Measurements from ENCODE around the gene PRDM2. TPM values are rescaled to one million over a fixed set of nuclear protein-coding genes. Genes with fewer than 3 reads are reported as not detected.

The PRDM2 gene
- total RNA-seq, 1 experiment from 2014 or later = 12.2 TPM

DNA sequence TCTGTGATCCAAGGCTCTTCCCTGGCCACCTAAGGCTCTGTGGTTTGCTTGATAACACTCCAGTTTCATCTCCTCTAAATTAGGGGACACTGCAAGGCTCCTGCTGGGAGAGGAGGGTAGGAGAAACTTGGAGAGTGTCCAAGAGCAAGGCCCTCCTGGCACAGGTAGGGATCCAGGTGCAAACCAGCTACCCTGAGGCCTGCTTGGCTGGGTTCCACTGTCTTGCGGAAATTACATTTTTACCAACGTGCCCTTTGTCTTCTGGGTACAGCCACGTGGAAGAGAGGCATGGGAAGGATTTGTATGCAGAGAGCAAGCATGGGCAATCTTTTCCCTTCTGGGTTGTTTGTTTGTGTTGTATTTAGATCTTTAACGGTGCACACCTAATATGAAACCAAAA lies 132.5 kb downstream of the PRDM2 start:
- DNase-seq (ENCODE audit: low read depth) = no peak

DNA sequence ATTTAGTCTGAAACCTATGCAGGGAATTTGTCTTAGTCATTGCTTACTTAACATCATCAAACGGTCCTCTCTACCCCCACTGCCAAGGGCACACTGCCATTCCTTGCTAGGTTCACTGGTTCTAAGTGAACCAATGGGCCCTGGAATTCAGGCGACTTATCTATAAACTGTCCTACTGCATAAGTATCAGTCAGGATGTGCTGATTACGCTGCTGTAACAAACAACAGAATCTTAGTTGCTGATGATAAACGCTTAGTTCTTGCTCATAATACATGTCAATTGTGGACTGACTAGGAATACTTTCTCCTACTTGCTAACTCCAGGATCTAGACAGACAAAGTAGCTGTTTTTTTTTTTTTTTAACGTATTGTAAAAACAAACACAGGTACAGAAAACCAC lies 136.1 kb downstream of the PRDM2 start:
- DNase-seq (ENCODE audit: low read depth) = no peak

DNA sequence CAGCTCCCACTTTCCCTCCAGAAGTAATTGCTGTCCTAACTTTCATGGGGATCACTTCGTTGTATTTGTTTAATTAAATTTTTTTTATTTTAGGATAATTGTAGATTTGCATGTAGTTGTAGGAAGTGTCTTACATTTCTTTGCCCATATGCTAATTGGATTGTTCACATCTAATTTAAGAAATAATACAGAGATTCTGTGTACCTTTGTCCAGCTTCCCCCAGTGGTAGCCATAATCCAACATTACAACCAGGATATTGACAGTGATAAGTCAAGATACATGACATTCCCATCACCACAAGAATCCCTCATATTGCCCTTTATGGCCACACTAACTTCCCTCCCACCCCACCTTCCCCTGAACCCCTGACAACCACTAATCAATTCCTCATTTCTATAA lies 136.6 kb downstream of the PRDM2 start:
- DNase-seq (ENCODE audit: low read depth) = no peak

DNA sequence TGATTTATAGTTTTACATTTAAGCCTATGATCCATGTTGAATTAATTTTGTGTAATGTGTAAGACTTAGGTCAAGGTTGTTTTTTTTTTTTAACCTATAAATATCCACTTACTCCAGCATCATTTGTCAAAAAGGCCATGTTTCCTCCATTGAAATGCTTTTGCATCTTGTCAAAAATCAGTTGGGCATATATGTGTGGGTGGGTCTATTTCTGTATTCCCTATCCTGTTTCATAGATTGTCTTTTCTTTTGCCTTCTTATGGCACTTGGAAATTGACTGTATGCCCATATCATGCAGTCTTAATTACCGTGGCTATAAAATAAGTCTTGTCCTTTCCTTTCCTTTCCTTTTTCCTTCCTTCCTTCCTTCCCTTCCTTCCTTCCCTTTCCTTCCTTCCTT lies 138.2 kb downstream of the PRDM2 start:
- DNase-seq (ENCODE audit: low read depth) = no peak

DNA sequence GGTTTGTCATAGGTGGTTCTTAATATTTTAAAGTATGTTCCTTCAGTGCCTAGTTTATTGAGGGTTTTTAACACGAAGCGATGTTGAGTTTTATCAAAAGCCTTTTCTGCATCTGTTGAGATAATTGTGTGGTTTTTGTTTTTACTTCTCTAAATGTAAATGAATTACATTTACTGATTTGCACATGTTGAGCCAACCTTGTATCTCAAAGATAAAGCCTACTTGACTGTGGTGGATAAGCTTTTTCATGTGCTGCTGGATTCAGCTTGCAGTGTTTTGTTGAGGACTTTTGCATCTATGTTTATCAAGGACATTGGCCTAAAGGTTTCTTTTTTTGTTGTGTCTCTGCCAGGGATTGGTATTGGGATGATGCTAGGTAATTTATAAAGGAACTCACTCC lies 142.5 kb downstream of the PRDM2 start:
- DNase-seq (ENCODE audit: low read depth) = no peak

DNA sequence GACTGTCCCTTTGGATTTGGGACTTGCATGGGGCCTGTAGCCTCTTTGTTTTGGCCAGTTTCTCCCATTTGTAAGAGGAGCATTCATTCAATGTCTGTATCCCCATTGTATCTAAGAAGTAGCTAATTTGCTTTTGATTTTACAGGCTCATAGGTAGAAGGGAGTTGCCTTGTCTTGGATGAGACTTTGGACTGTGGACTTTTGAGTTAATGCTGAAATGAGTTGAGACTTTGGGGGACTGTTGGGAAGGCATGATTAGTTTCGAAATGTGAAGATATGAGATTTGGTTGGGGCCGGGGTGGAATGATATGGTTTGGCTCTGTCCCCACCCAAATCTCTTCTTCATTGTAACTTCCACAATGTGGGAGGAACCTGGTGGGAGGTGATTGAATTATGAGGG lies 151.7 kb downstream of the PRDM2 start:
- no peak for DNase-seq (ENCODE audit: low read depth)

DNA sequence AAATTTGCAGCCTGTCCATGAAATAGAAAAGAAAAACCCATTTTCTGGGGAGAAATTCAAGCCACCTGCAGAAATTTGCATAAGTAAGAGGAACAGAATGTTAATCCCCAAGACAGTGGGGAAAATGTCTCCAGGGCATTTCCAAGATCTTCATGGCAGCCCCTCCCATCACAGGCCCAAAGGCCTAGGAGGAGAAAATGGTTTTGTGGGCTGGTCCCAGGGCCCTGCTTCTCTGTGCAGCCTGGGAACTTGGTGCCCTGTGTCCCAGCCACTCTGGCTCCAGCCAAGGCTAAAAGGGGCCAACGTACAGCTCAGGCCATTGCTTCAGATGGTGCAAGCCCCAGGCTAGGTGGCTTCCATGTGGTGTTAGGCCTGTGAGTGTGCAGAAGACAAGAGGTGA lies 155.6 kb downstream of the PRDM2 start:
- no peak for DNase-seq (ENCODE audit: low read depth)

DNA sequence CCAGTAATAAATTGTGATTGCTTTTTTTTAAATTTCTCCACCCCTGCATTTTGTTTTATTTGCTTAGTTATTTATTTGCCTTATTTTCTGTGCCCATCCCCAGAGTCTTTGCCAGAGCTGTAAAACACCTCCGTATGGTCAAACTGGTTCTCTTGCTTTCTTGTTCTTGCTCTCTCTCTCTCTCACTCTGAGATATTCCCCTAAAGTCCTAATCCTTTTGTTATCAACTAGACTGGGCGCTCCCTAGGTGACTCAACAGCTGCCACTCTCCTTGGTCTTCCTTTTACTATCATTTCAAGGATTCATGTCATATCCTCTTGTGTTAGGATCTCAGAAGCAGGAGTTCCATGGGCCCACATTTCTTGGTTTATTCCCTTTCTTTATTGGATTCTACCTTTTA lies 160.0 kb downstream of the PRDM2 start:
- DNase-seq (ENCODE audit: low read depth) = no peak

DNA sequence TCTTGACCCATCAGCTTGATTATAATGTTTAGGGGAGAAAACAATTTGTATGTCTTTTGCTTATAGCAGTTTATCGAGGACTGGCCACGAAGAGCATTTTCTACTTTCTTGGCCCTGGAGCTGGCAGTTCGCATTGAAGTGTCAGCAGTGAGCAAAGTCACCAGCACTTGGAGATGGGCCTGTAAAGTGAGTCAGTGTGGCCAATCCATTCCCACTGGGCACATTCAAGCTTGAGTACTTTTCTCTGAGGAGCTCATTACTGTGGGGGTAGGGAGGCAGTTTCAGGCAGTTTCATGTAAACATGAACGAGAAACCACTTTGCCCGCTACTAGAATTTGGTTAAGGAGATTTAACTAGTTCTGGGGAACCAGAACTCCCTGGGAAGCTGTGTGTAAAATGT lies 164.8 kb downstream of the PRDM2 start:
- DNase-seq (ENCODE audit: low read depth) = no peak

DNA sequence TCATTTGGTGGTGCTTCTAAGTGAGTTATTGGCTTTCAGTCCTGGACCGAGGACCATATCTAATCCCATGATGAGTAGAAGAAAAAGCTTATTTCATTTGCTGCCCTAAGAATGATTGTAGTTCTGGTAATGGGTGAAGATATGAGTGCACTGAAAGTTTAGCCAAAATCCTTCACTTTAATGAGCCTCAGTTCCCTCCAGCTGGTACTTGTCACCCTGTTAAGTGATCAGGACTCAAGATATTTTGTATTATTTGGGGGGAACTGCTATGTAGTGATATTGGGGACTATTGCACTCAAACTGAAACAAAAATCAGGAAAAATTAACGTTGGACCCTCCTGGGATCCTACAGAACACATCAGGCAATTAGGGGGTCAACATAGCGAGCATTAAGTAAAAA lies 165.9 kb downstream of the PRDM2 start:
- no peak for DNase-seq (ENCODE audit: low read depth)

DNA sequence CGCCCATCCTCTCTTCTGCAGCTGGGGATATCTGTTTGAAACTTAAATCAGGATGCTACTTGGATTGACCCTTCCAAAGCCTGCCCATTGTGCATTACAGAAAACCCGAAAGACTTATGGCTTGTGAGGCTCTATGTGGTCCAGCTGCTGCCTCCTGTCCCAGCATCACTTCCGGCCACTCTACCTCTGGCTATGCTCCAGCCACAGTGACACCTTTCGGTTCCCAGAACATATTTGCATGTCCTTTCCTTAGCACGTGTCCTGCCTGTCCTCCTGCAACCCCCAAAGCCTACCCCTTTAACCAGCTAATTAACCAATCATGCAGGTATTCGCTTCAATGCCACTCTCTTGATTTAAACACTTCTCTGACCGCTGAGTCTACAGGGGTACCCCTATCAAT lies 167.6 kb downstream of the PRDM2 start:
- no peak for DNase-seq (ENCODE audit: low read depth)

DNA sequence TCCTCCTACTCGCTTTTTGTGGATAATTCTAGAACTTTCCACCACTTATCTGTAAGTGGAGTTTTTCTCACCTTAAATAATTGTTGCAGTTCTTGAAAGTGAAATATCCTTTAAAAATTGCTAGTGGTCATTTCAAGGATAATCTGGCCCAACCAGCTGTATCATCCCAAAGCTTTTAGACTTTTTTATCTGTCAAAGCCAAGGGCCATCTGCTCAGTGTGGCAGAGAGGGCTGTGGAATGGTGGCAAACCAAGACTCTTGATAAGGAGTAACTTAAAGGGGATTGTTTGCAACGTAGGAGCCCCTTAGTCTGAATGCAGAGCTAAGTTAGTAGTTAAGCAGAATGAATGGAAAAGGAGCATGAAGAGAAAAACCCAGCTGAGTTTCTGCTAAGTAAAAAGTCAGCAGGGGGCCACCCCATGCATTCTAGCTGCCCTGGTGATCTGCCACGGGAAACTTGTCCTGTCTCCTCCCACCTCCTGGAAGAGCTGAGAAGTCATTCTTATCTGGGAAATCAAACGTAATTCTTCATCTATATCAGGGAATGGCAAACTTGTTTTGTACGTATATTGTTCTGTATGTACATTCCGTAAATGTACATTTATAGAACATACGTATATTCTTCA lies 169.3 kb downstream of the PRDM2 start:
- no peak for DNase-seq (ENCODE audit: low read depth)

DNA sequence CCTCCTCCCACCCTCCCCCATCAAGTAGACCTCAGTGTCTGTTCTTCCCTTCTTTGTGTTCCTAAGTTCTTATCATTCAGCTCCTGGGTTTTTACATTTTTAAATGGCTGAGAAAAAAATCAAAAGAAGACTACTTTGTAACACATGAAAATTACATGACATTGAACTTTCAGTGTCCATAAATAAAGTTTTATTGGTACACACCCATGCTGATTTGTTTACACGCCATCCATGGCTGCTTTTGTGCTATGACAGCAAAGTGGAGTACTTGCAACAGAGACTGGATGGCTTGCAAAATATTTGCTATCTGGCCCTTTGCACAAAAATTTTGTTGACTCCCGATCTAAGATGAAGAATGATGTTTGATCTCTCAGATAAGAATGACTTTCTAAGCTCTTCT lies 171.4 kb downstream of the PRDM2 start:
- DNase-seq (ENCODE audit: low read depth) = no peak

DNA sequence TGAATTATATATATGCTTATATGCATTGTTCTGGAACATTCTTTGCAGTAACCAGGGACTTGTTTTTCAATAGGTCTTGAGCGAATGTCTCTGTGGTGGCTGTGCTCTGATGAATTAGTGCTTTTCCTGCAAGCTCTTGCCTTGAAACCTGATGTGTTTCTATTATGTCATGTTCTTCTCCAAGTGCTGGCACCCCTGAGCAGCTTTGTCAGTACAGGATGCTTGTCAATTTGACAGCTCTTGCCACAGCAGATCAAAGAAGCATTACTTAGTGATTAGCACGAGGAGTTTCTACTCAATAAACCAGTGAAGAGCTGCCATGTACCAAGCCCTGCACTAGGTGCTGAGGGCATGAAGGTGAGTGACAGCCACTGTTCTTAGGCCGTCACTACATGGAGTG lies 171.9 kb downstream of the PRDM2 start:
- DNase-seq (ENCODE audit: low read depth) = no peak

DNA sequence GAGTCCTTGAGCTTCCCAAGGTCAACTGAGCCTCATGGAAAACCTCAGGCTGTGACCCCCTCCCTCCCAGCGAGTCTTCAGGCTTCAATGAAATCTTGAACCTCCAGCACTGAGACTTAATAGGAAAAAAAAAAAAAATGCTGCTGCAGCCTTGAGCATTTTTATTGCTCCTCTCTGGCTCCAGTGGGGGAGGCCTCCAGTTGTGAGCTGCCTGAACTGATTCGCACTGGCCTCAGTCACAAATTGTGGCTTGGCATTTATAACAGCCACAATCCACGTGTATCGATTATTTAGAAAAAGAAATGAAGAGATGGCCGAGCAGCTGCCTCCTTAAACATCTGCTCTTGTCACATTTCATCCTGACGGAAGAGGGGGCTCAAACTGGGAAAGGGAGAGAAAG lies 173.0 kb downstream of the PRDM2 start:
- no peak for DNase-seq (ENCODE audit: low read depth)

Other genes starting within 250 kb of the PRDM2 start
- not detected in 2 replicates for gene LRRC38, start 186.2 kb upstream of the PRDM2 start, total RNA-seq (2014; rRNA removed; shearing (Covaris generic))
- gene PDPN, start 116.4 kb upstream of the PRDM2 start, total RNA-seq (2014; rRNA removed; shearing (Covaris generic)) = 19.6 and 30.1 TPM in 2 replicates